H1 (cell line): ENCODE results near the gene NHLH1. TPM values are rescaled to one million over a fixed set of nuclear protein-coding genes. Genes with fewer than 3 reads are reported as not detected.

ENCODE experiments used
- CTCF ChIA-PET: fragments of 300-600 bp; sonication (Branson Sonifier 250); formaldehyde crosslinking; loops from one replicate; lab custom pipeline; 2021; ENCODE audit not compliant: partially characterized antibody; lab: Charles Lee
- POLR2A ChIA-PET: fragments of 300-600 bp; sonication (Branson Sonifier 250); formaldehyde crosslinking; loops from one replicate; lab custom pipeline; 2021; ENCODE audit warnings: inconsistent platforms; ENCODE audit not compliant: partially characterized antibody; lab: Charles Lee
- DNase-seq, 2 experiments: peaks; one replicate each; pipeline versions ENCODE4 v3.0.0 to v3.0.0-alpha.2; 2010 to 2022; ENCODE audit warnings: low spot score in 2 of 2, low read depth in 1 of 2, mixed read lengths in 1 of 2
- FAIRE-seq: peaks from 2 replicates; lab custom pipeline; 2011; peaks lifted over from hg19 to GRCh38; lab: Jason Lieb, UNC
- H2AFZ ChIP-seq: 2 replicates; pipeline ENCODE4 v1.8.1; 2012; ENCODE audit warnings: low read length, inconsistent platforms
- H2AK5ac ChIP-seq: 2 replicates; pipeline ENCODE4 v1.6.1; 2013; ENCODE audit warnings: low read depth, low read length
- H2BK120ac ChIP-seq: replicated peaks from 2 replicates; pipeline ENCODE3; 2013; ENCODE audit warnings: low read depth, low read length, inconsistent platforms
- H2BK12ac ChIP-seq: 2 replicates; pipeline ENCODE4 v1.6.1; 2013; ENCODE audit warnings: low read depth, low read length
- H2BK15ac ChIP-seq: 2 replicates; pipeline ENCODE4 v1.6.1; 2013; ENCODE audit warnings: low read length
- H2BK20ac ChIP-seq: 2 replicates; pipeline ENCODE4 v1.6.1; 2013; ENCODE audit warnings: low read length
- H2BK5ac ChIP-seq: 2 replicates; pipeline ENCODE4 v1.6.1; 2013; ENCODE audit warnings: low read depth, low read length
- H3K14ac ChIP-seq: 2 replicates; pipeline ENCODE4 v1.6.1; 2013; ENCODE audit warnings: inconsistent platforms; ENCODE audit not compliant: insufficient read length
- H3K18ac ChIP-seq: 2 replicates; pipeline ENCODE4 v1.6.1; 2013; ENCODE audit warnings: low read length; ENCODE audit errors: extremely low read depth
- H3K23ac ChIP-seq: 2 replicates; pipeline ENCODE4 v1.6.1; 2013; ENCODE audit warnings: inconsistent platforms; ENCODE audit not compliant: insufficient read length
- H3K23me2 ChIP-seq: 2 replicates; pipeline ENCODE4 v1.6.1; 2013; ENCODE audit warnings: low read depth, low read length
- H3K27ac ChIP-seq: 2 replicates; pipeline ENCODE4 v1.6.1; 2011; ENCODE audit warnings: low read depth, low read length, inconsistent platforms
- H3K27me3 ChIP-seq, 4 experiments: replicated peaks in 1 of 4; 1 replicate in 1 of 4; 2 replicates in 3 of 4; pipeline versions ENCODE4 v1.6.1 to v1.8.1; 2011 to 2013; ENCODE audit warnings: low read length in 3 of 4, mild to moderate bottlenecking in 3 of 4, inconsistent platforms in 2 of 4, mixed read lengths in 2 of 4, moderate library complexity in 1 of 4; ENCODE audit not compliant: control insufficient read depth in 3 of 4, insufficient read depth in 3 of 4; ENCODE audit errors: extremely low read depth in 1 of 4
- H3K36me3 ChIP-seq, 4 experiments: 2 replicates each; pipeline versions ENCODE4 v1.6.1 to v1.8.1; 2011 to 2013; ENCODE audit warnings: mild to moderate bottlenecking in 4 of 4, low read length in 3 of 4, moderate library complexity in 2 of 4, control low read depth in 1 of 4, inconsistent platforms in 1 of 4; ENCODE audit not compliant: insufficient read depth in 4 of 4, control insufficient read depth in 2 of 4
- H3K4ac ChIP-seq: replicated peaks from 2 replicates; pipeline ENCODE3; 2013; ENCODE audit warnings: low read length, low read depth, mixed read lengths, inconsistent platforms; ENCODE audit not compliant: insufficient read length
- H3K4me1 ChIP-seq, 4 experiments: replicated peaks in 1 of 4; 1 replicate in 1 of 4; 2 replicates in 3 of 4; pipeline versions ENCODE4 v1.6.1 to v1.8.1; 2011 to 2013; ENCODE audit warnings: low read length in 3 of 4, inconsistent platforms in 2 of 4, mixed read lengths in 1 of 4; ENCODE audit not compliant: insufficient read depth in 4 of 4, control insufficient read depth in 3 of 4
- H3K4me2 ChIP-seq, 2 experiments: 2 replicates each; pipeline versions ENCODE4 v1.6.1 to v1.8.1; 2011 to 2013; ENCODE audit warnings: low read depth in 2 of 2, low read length in 2 of 2, control low read depth in 1 of 2, inconsistent platforms in 1 of 2, mild to moderate bottlenecking in 1 of 2; ENCODE audit not compliant: insufficient read depth in 1 of 2
- H3K4me3 ChIP-seq, 4 experiments: fragments of 200-600, 300-600 bp in 1 of 4; sonication (generic), shearing (Covaris generic), sonication (Bioruptor Twin) in 1 of 4; 2 replicates each; pipeline versions ENCODE4 v1.5.1 to v1.8.1; 2011 to 2016; ENCODE audit warnings: low read length in 4 of 4, low read depth in 3 of 4, control low read depth in 2 of 4, inconsistent platforms in 2 of 4, mild to moderate bottlenecking in 2 of 4, mixed read lengths in 1 of 4, moderate library complexity in 1 of 4; ENCODE audit not compliant: insufficient read depth in 2 of 4; ENCODE audit errors: extremely low read depth in 1 of 4
- H3K56ac ChIP-seq: replicated peaks from 2 replicates; pipeline ENCODE3; 2013; ENCODE audit warnings: low read depth, mild to moderate bottlenecking, mixed read lengths, low read length, inconsistent platforms; ENCODE audit not compliant: insufficient read length
- H3K79me1 ChIP-seq: 2 replicates; pipeline ENCODE4 v1.6.1; 2013; ENCODE audit warnings: low read depth, low read length, control low read depth
- H3K79me2 ChIP-seq, 2 experiments: 2 replicates each; pipeline versions ENCODE4 v1.6.1 to v1.8.1; 2012 to 2013; ENCODE audit warnings: low read length in 2 of 2, mild to moderate bottlenecking in 2 of 2, inconsistent platforms in 1 of 2; ENCODE audit not compliant: insufficient read depth in 2 of 2, control insufficient read depth in 1 of 2
- H3K9ac ChIP-seq, 4 experiments: replicated peaks in 1 of 4; 1 replicate in 1 of 4; 2 replicates in 3 of 4; pipeline versions ENCODE4 v1.6.1 to v1.8.1; 2011 to 2013; ENCODE audit warnings: low read depth in 3 of 4, low read length in 3 of 4, control low read depth in 2 of 4, mild to moderate bottlenecking in 2 of 4, moderate library complexity in 2 of 4, inconsistent platforms in 1 of 4; ENCODE audit errors: extremely low read depth in 1 of 4
- H3K9me3 ChIP-seq, 2 experiments: 2 replicates each; pipeline versions ENCODE4 v1.6.1 to v1.8.1; 2012 to 2013; ENCODE audit warnings: mild to moderate bottlenecking in 2 of 2, moderate library complexity in 2 of 2, control low read depth in 1 of 2, inconsistent platforms in 1 of 2, low read depth in 1 of 2, low read length in 1 of 2, mixed read lengths in 1 of 2; ENCODE audit not compliant: insufficient read depth in 2 of 2
- H4K20me1 ChIP-seq, 2 experiments: replicated peaks in 1 of 2; 2 replicates each; pipeline versions ENCODE3 to v1.8.1; 2011 to 2013; ENCODE audit warnings: inconsistent platforms in 2 of 2, low read length in 2 of 2, mild to moderate bottlenecking in 1 of 2; ENCODE audit not compliant: insufficient read depth in 2 of 2, control insufficient read depth in 1 of 2
- H4K5ac ChIP-seq: 2 replicates; pipeline ENCODE4 v1.6.1; 2013; ENCODE audit warnings: low read length, low read depth, mixed read lengths, inconsistent platforms; ENCODE audit not compliant: insufficient read length
- H4K8ac ChIP-seq: 2 replicates; pipeline ENCODE4 v1.8.0; 2013; ENCODE audit warnings: mild to moderate bottlenecking, moderate library complexity, low read length, inconsistent platforms; ENCODE audit not compliant: insufficient read depth; ENCODE audit errors: extremely low read depth
- H4K91ac ChIP-seq: replicated peaks from 2 replicates; pipeline ENCODE3; 2013; ENCODE audit warnings: low read length, mixed read lengths, inconsistent platforms; ENCODE audit not compliant: insufficient read length
- JUND ChIP-seq: IDR thresholded peaks from 2 replicates; pipeline ENCODE4 v1.6.1; 2011; ENCODE audit warnings: mild to moderate bottlenecking, improper control_type of control experiment, low read length
- RBBP5 ChIP-seq: IDR thresholded peaks from 2 replicates; pipeline ENCODE4 v1.7.1; 2012; ENCODE audit warnings: low read depth, mild to moderate bottlenecking, inconsistent platforms, low read length, moderate library complexity, borderline replicate concordance
- TAF1 ChIP-seq: IDR thresholded peaks from 2 replicates; pipeline ENCODE4 v1.6.1; 2011; ENCODE audit warnings: mild to moderate bottlenecking, low read depth, low read length
- WGBS, 2 experiments: shearing (Covaris generic) in 1 of 2; methylation state at CpG; one replicate each; pipeline versions ENCODE4 v1.1.6 to v1.1.7; 2013 to 2015; ENCODE audit warnings: low lambda C conversion rate in 2 of 2, mixed read lengths in 2 of 2, inconsistent platforms in 1 of 2, low coverage in 1 of 2, missing lambda C conversion rate in 1 of 2; ENCODE audit not compliant: insufficient replicate concordance in 2 of 2, insufficient coverage in 1 of 2, insufficient read length in 1 of 2; ENCODE audit errors: extremely low coverage in 1 of 2, missing lambda C conversion rate in 1 of 2; 5-methylcytosine and 5-hydroxymethylcytosine counted together
- polyA plus RNA-seq, 7 experiments: library from polyadenylated mRNA; depleted of rRNA in 3 of 7; stranded (reverse) in 5 of 7; unstranded in 2 of 7; fragments of >200 nt in 5 of 7; fragments of 200-250 nt in 2 of 7; gene quantifications; 1 replicate in 5 of 7; 2 replicates in 1 of 7; 4 replicates in 1 of 7; pipeline versions ENCODE4 v1.2.1 to v1.2.3, GENCODE V29; 2011 to 2013; ENCODE audit warnings: missing spikeins in 2 of 7, mixed read lengths in 2 of 7
- total RNA-seq: library from RNA; stranded (reverse); fragmentation: NEBNext Ultra II Directional; extraction: Animal tissue kit (Norgen Biotek cat#: 25700); gene quantifications from 2 replicates; pipeline ENCODE4 v1.2.1, GENCODE V29; 2021

Gene NHLH1
- total and polyA plus RNA-seq, 2 of the 8 experiments (the other 6 are each of a cell fraction or from before 2014, with no cell fraction given) = 0.39 to 0.91 TPM

DNA sequence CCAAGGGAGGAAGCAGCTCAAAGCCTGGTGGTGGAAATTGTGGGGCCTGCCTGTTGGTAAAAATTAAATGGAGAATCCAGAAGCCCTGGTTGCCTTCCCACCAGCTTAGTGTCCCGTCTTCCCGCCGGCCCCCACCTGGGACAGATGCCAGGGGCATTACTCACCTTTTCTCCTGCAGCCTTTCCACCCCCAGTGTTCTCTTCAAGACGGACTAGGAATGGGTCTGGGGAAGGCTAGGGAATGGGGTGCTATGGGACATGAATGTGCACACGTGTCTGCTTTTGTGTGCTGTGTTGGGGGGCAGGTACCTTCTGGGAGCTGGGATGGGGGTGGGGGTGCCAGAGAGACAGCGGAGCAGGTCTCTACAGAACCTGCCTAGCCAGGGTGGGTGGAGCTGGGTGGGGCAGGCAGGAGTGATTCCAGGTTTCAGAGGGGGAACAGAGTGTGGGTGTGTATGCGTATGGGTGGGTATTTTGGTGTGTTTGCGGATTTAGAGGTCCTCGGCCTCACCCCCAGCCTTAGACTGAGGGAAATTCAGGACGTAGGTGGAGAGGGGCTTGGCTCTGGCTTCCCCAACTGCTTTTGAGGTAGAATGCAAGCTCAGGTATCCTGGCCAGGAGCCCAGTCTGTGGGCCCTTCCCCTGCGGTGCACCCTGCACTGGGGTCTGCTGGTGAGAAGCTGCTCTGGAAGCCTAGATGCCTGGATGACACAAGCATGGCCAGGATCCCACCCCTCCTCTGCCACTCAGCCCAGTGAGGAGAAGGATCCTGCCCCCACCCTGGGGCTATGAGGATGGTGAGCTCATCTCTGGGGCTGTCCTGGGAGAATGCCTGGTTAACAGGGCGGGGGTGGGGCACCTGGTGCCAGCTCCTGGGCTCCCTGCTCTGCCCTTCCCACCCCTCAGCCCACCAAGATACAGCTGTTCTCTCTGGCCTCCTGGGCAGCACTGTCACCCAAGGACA, 41.2 kb downstream of the NHLH1 start:
- H3K56ac ChIP-seq = no peak overlapping the region
- no peaks in the 10 kb centered on the region for H3K27me3 ChIP-seq

More for the DNA sequence above, 41.2 kb downstream of the NHLH1 start:
- no peak overlapping the region for H3K4me3 ChIP-seq
- 88% methylated on average over 12 of the region's 12 CpGs; no CpG with 5 or more reads in 1 of the 2 experiments for WGBS, 2 experiments
- ChIA-PET POLR2A (interaction anchor here (0.7 to 1.9 kb wide), 7 partner anchors 11 to 123 kb away, joined by 3 to 8 read pairs (median 3); partner anchors contain the start of gene PEX19), CTCF (interaction anchor here (0.7 to 8.5 kb wide), 14 partner anchors 8 to 544 kb away, joined by 3 to 70 read pairs (median 4); no protein-coding TSS in a partner anchor)
- H3K18ac ChIP-seq = peak overlapping the region; percentile 25; the same call in 1 of the 2 replicates
- H4K5ac ChIP-seq = no peak overlapping the region
- FAIRE-seq (no peak), DNase-seq (peak in 1 of 2 experiments; percentile 40)
- H2BK20ac ChIP-seq = no peak overlapping the region
- H2BK5ac ChIP-seq = peak overlapping the region; percentile 27; the same call in 1 of the 2 replicates
- peaks cover 31% of the 10 kb centered on the region for H3K79me1 ChIP-seq
- peaks cover 9 to 96% of the 10 kb centered on the region in 2 experiments for H3K79me2 ChIP-seq
- H3K9ac ChIP-seq = no peak overlapping the region
- H3K36me3 ChIP-seq = 0 out of 8 replicates have a peak, but pooled peaks cover 0 to 2% (median 0%) of the 10 kb centered on the region in 4 experiments
- H3K4me1 ChIP-seq = peaks cover 16 to 37% (median 28%) of the 10 kb centered on the region in 4 experiments
- H3K27ac ChIP-seq = no peak overlapping the region
- no peak overlapping the region for H3K4ac ChIP-seq
- no peaks in the 10 kb centered on the region for H3K23me2 ChIP-seq
- H2BK120ac ChIP-seq = no peak overlapping the region
- H2BK15ac ChIP-seq = no peak overlapping the region; the same call in 1 of the 2 replicates
- no peak overlapping the region for H3K14ac ChIP-seq
- H4K8ac ChIP-seq = no peak overlapping the region
- no peak overlapping the region for H2AFZ ChIP-seq
- H3K4me2 ChIP-seq = peak overlapping the region in 1 of 2 experiments; percentile 29; a peak in 2 of 4 replicates
- peaks cover 5 to 15% of the 10 kb centered on the region in 2 experiments for H4K20me1 ChIP-seq
- no peaks in the 10 kb centered on the region for H3K9me3 ChIP-seq
- TF ChIP-seq JUND (peak; percentile 71), TAF1 (no peak), RBBP5 (no peak)
- H3K23ac ChIP-seq = no peak overlapping the region
- no peak overlapping the region for H2BK12ac ChIP-seq
- H2AK5ac ChIP-seq = peak overlapping the region; percentile 20; the same call in 1 of the 2 replicates
- peak overlapping the region; percentile 16 for H4K91ac ChIP-seq
